ELR (cell line): ENCODE data around the gene KCNA1.

Source experiments
- DNase-seq: peaks from one replicate; pipeline ENCODE4 v3.0.0-alpha.2; 2015; ENCODE audit warnings: low read depth

KCNA1 gene

DNA sequence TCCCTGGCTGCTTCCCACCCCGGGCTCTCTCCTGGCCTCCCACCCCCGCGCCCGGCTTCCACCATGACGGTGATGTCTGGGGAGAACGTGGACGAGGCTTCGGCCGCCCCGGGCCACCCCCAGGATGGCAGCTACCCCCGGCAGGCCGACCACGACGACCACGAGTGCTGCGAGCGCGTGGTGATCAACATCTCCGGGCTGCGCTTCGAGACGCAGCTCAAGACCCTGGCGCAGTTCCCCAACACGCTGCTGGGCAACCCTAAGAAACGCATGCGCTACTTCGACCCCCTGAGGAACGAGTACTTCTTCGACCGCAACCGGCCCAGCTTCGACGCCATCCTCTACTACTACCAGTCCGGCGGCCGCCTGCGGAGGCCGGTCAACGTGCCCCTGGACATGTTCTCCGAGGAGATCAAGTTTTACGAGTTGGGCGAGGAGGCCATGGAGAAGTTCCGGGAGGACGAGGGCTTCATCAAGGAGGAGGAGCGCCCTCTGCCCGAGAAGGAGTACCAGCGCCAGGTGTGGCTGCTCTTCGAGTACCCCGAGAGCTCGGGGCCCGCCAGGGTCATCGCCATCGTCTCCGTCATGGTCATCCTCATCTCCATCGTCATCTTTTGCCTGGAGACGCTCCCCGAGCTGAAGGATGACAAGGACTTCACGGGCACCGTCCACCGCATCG is 1.8 kb downstream of the KCNA1 start:
- no peak for DNase-seq

GRCh38 chr12:4914720-4915119 is 5.0 kb downstream of the KCNA1 start:
- no peak for DNase-seq

DNA sequence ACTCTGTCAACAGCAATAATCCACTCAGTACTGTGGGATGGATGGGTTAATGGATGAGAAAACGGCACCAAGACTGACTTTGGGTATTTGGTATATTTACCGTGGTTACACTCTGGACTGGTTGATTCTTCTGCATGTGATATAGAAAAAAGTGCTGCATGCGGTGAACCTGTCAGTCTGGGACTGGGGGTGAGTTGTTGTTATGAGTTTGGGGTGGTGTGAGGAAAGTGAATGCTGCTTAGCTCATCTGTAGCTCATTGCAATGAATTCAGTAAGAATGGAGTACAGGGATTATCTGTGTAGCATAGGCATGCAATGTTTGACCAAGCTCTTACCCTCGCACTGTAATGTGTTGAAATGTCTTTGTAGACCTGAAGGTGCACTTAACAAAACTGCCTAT is 6.0 kb downstream of the KCNA1 start:
- DNase-seq, result no peak

DNA sequence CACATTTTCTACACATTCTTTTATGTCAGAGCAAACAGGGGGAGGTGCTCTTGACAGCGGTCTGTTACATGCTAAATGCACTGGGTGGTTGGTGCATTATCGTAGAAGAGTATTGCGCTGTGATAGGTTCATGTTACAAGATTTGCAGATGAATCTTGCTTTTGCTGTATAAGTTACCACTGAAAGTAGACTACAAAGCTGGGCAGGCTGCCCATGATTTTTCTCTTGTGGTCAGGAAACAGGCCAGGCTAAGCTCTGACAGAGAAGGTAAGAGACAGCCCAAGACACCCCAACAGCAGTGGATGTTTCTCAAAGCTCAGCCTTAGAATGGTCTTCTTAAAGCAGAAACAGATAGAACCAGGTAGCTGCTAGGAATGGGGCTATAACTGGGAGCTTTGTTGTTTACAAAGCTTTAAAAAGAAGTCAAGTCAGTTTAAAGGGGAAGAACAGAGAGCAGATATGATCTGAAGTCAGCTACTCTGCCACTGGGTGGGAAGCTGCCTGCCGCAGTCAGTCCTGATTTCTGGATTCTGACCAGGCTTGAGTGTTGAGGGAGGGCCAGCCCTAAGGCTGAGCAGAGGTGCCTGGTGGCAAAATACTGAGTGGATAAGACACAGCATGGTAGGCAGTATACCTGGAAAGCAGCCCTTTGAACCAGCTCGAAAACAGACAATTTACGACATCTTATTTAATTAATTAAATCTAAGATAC is 9.4 kb downstream of the KCNA1 start:
- no peak for DNase-seq

GRCh38 chr12:4932576-4932975 is 22.9 kb downstream of the KCNA1 start:
- DNase-seq, result no peak

- no peak for DNase-seq
Measured at GRCh38 chr12:4933411-4933810, 23.7 kb downstream of the KCNA1 start.

DNA sequence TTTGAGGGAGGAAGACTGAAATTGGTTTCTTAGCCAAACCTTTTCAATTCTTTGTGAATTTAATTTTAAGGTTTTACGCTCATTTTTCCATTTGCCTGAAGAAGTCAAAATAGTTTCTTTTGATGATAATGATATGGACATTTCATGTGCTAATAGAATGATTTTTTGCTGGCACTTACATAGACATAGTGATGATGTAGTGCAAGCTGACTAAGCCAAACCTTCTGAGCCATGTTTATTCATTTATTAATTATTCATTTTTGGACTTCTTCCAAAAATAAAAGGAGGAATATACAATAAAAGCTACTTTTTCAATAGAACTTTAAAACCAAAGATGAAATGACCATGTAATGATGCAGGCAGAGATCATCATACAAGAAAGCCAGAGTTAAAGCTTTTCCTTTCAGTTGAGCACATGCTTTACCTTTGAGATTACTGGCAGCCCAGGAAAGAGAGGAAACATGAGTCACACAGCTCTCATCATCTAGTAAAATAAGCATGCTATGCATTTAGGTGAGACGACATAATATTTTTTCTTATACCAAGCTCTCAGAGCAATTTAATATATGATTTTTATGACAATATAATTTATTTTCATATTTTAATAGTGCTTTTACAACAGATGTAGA is 24.8 kb downstream of the KCNA1 start:
- peak; percentile 53 for DNase-seq

GRCh38 chr12:4938900-4939299 is 29.2 kb downstream of the KCNA1 start:
- DNase-seq, result no peak

- DNase-seq, result peak; percentile 2
Measured at GRCh38 chr12:4939418-4940023, 29.8 kb downstream of the KCNA1 start.

GRCh38 chr12:4943067-4943937 is 33.6 kb downstream of the KCNA1 start:
- DNase-seq, result no peak

DNA sequence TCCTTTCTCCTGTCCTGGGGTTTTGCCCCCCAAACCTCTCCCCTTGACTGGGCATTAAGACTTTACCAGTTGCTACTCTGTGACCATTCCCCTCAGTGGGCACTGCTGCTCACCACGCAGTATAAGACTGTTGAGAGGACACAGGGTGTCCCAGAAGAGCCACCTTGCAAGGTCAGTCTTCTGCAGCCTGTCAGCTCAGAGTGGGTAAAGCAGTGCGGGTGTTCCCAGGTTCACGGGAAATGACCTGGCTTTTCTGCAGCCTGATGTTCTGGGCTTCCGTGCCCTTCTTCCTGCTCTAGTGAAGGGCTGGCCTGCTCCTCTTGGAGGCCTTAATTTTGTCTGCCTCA is 34.2 kb downstream of the KCNA1 start:
- DNase-seq, result no peak

GRCh38 chr12:4947253-4947652 is 37.5 kb downstream of the KCNA1 start:
- no peak for DNase-seq

GRCh38 chr12:4951083-4951482 is 41.4 kb downstream of the KCNA1 start:
- DNase-seq, result no peak

DNA sequence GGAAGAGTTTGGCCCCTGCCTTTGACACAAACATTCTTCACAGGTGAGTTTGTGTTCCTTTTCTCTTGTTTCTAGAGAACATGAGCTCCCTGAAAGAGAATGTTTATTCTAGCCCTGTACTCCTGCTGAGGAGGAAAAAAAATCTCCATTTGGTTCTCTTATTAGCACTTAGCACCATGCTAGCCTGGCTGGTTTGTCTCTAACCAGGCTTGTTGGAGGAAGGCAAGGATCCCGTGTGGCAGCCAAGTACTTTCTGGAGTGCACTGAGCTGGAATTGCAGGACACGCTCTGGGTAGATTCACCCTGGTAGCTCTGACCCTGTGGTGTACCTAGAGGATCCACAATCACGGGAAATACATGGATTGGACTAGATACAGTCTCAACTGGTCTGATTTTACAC is 41.9 kb downstream of the KCNA1 start:
- no peak for DNase-seq

- no peak for DNase-seq
Measured at GRCh38 chr12:4954621-4955354, 45.1 kb downstream of the KCNA1 start.

DNA sequence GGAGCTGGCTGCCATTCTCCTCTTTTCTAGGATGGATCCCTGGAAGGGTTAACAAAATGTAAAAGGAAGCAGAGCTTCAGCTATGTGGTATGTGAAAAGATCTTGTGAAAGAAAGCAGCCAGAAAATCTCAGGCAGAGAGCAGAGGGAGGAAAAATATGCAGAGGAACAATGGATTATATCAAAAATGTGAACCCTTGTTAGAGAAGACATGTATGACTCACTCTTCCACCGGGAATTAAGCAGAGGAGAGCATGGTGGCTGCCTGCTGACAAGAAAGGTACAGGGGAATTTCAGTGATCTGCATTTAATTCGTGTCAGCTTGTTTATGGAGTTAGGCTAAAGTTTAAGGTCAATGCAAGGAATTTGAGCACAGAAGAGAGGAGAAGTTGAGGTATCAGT is 46.3 kb downstream of the KCNA1 start:
- no peak for DNase-seq

GRCh38 chr12:4956968-4957367 is 47.3 kb downstream of the KCNA1 start:
- no peak for DNase-seq

GRCh38 chr12:4957761-4958160 is 48.1 kb downstream of the KCNA1 start:
- DNase-seq, result no peak

GRCh38 chr12:4958697-4959375 is 49.1 kb downstream of the KCNA1 start:
- peak; percentile 3 for DNase-seq

GRCh38 chr12:4959381-4959780 is 49.7 kb downstream of the KCNA1 start:
- no peak for DNase-seq

GRCh38 chr12:4960030-4960429 is 50.3 kb downstream of the KCNA1 start:
- DNase-seq, result no peak
